Hepatocyte (in vitro differentiated cells): Measurements from ENCODE around the gene PAX7.

ENCODE experiments used
- CTCF ChIP-seq: fragments of 200-600 bp; sonication (generic); IDR thresholded peaks from 2 replicates; pipeline ENCODE4 v1.5.1; 2016; ENCODE audit warnings: antibody characterized with exemption, mild to moderate bottlenecking; ENCODE audit not compliant: poor library complexity
- EZH2 ChIP-seq: fragments of 200-600 bp; sonication (generic); IDR thresholded peaks from 2 replicates; pipeline ENCODE4 v1.6.1; 2016; ENCODE audit warnings: antibody characterized with exemption, mild to moderate bottlenecking, borderline replicate concordance

DNA sequence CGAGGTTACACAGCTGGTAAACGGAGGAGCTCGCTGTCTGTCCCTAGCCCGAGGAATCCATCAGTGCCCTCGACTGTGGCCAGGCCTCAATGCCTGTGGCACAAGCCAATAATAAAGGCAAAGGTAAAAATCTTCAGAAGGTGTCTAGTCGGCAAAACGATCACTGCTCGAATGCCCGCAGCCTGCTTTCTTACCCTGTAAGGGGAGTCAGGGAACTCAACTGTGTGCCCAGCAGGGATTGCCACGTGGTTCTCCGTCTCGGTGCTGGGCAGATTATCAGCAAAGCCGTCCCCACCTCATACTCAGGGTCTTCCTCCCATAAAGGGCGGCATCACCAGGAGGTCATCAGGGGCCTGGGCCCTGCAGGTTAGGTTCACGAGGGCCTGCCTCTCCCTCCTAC is 103.4 kb downstream of the PAX7 start:
- TF ChIP-seq CTCF (no peak), EZH2 (no peak)
